Suprapubic skin (tissue), 4 donors: ENCODE results near the gene MTHFD2.

ENCODE experiments used
- EP300 ChIP-seq: sonication (generic); formaldehyde crosslinking; IDR thresholded peaks from one replicate; pipeline ENCODE4 v1.6.1; 2017; ENCODE audit warnings: antibody characterized with exemption
- POLR2A ChIP-seq, 2 donors: fragments of 450-650 bp; IDR thresholded peaks; one replicate each; pipeline ENCODE4 v1.6.1; 2017; ENCODE audit warnings: antibody characterized with exemption in 2 of 2, mild to moderate bottlenecking in 2 of 2, moderate library complexity in 2 of 2
- POLR2AphosphoS5 ChIP-seq, 3 donors: sonication (generic); formaldehyde crosslinking; IDR thresholded peaks; one replicate each; pipeline ENCODE4 v1.6.1; 2017; ENCODE audit warnings: antibody characterized with exemption in 3 of 3
- TF ChIP-seq, protein P1 (sequence below), 2 donors: fragments of 200-600 bp in 1 of 2; fragments of 450-650 bp in 1 of 2; sonication (generic) in 1 of 2; IDR thresholded peaks; one replicate each; pipeline ENCODE4 v1.5.1; 2016 to 2019; ENCODE audit warnings: antibody characterized with exemption in 2 of 2, mild to moderate bottlenecking in 1 of 2, moderate library complexity in 1 of 2

DNA sequence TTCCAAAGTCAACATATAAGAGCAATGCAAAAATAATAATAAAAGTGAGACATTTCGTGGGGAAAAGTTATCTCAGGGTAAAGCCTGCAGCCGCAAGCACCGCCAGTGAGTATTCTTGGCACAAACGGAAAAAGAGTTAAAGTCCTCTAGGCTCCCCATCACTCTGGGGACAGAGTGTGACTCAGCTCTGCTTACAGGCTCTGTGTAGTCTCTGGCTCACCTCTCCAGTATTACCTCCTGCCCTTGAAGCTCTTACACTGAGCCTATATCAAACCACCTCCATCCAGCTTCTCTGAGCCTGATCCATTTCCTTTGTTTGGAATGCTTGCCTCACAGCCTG, 55.5 kb downstream of the MTHFD2 start:
- TF ChIP-seq POLR2A (IDR thresholded peaks at IDR 0.05): no peak
- TF ChIP-seq, protein P1, sequence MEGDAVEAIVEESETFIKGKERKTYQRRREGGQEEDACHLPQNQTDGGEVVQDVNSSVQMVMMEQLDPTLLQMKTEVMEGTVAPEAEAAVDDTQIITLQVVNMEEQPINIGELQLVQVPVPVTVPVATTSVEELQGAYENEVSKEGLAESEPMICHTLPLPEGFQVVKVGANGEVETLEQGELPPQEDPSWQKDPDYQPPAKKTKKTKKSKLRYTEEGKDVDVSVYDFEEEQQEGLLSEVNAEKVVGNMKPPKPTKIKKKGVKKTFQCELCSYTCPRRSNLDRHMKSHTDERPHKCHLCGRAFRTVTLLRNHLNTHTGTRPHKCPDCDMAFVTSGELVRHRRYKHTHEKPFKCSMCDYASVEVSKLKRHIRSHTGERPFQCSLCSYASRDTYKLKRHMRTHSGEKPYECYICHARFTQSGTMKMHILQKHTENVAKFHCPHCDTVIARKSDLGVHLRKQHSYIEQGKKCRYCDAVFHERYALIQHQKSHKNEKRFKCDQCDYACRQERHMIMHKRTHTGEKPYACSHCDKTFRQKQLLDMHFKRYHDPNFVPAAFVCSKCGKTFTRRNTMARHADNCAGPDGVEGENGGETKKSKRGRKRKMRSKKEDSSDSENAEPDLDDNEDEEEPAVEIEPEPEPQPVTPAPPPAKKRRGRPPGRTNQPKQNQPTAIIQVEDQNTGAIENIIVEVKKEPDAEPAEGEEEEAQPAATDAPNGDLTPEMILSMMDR (IDR thresholded peaks at IDR 0.05): no peak
- no peak for TF ChIP-seq POLR2AphosphoS5 (IDR thresholded peaks at IDR 0.05)
- TF ChIP-seq EP300: no peak
